ENCODE data around the gene LRRC63.

Gene LRRC63

DNA sequence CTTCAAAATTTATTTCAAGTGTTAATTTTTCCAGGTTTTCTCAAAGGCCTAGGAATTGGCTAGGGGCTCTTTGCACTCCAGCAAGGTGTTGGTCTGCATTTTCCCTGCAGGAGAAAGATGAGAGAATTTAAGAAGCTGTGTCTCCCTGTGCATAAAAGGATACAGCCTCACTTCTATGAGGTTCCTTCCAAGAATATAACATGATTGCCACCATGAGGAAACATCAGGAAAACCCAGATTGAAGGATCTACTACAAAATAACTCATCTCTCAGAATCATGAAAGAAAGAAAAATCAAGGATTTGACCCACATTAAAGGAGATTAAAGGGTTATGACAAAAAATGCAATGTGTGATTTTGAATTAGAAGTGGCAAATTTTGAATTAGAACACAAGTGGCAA lies 105.4 kb downstream of the LRRC63 start:
- CTCF ChIA-PET = interaction anchor here (0.7 kb wide), 1 partner anchor 415 kb away, joined by 3 read pairs; no protein-coding TSS in a partner anchor
- TF ChIP-seq CTCF (conservative IDR thresholded peaks at IDR 0.05; ENCODE audit: low read depth) = no peak
- no peak overlapping the region for H3K27ac ChIP-seq
- DNase-seq (ENCODE audit: low spot score) = no peak
- POLR2A ChIA-PET (ENCODE audit: low non-redundant PET) = no interaction called here

GRCh38 chr13:46318986-46319385 lies 107.3 kb downstream of the LRRC63 start:
- H3K27ac ChIP-seq = no peak overlapping the region
- TF ChIP-seq CTCF (conservative IDR thresholded peaks at IDR 0.05; ENCODE audit: low read depth) = no peak
- CTCF ChIA-PET = no interaction called here
- DNase-seq (ENCODE audit: low spot score) = no peak
- POLR2A ChIA-PET (ENCODE audit: low non-redundant PET) = no interaction called here

- no peak for TF ChIP-seq CTCF (conservative IDR thresholded peaks at IDR 0.05; ENCODE audit: low read depth)
- ChIA-PET POLR2A (ENCODE audit: low non-redundant PET) (no interaction called here), CTCF (no interaction called here)
- no peak for DNase-seq (ENCODE audit: low spot score)
- H3K27ac ChIP-seq = no peak overlapping the region
Observed at GRCh38 chr13:46320406-46320805, 108.7 kb downstream of the LRRC63 start.

DNA sequence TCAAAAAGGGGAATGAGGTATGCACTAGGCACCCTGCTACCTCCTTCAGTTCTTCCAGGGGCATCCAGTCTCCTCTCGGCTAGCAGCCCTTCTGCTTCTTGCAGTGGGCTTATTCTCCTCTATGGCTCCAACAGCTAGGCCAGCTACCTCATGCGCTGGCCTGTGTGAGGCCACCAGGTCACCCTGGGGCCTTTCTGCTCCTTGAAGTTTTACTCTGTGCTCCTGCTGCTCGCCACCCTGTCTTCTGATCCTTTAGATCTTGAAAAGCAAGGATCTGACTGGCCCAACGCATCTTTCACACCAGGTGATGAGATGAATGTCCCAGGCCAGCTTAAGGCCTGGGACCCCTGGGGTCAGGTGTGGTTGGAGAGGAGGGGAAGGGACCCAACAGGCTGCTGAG lies 109.1 kb downstream of the LRRC63 start:
- no peak for TF ChIP-seq CTCF (conservative IDR thresholded peaks at IDR 0.05; ENCODE audit: low read depth)
- ChIA-PET CTCF (interaction anchor here (1.1 to 1.2 kb wide), 2 partner anchors 44 to 161 kb away, joined by 3 to 7 read pairs; no protein-coding TSS in a partner anchor), POLR2A (ENCODE audit: low non-redundant PET) (no interaction called here)
- no peak overlapping the region for H3K27ac ChIP-seq
- no peak for DNase-seq (ENCODE audit: low spot score)

DNA sequence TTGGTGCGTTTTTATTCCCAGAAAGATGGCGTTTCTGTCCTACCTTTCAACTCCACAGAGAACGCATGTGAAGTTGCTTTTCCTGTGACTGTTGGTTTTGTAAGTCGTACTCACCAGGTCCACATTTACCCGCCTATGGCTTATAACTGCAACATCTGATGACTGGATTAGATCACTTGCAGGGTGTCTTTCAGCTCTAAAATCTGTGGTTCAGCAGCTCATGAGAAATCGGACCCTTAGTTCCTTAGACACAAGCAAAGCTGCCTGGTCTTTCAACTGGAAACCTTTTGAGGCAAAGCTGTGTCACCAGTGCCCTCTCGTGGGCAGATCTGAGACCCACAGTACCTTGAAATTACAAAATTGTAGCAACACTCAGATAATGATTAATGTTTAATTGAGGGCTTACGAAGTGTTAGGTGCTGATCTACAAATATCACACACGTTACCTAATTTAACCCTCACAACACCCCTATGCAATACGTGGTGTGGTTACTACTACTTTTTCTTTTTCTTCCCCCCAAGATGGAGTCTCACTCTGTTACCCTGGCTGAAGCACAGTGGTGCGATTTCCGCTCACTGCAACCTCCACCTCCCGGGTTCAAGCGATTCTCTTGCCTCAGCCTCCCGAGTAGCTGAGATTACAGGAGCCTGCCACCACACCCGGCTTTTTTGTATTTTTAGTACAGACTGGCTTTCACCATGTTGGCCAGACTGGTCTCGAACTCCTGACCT lies 109.9 kb downstream of the LRRC63 start:
- peak; percentile 72 for TF ChIP-seq CTCF (conservative IDR thresholded peaks at IDR 0.05; ENCODE audit: low read depth)
- ChIA-PET POLR2A (ENCODE audit: low non-redundant PET) (no interaction called here), CTCF (interaction anchor here (0.5 to 1.2 kb wide), 7 partner anchors 9 to 1777 kb away, joined by 3 to 8 read pairs (median 4); no protein-coding TSS in a partner anchor)
- H3K27ac ChIP-seq = no peak overlapping the region
- peak; percentile 47 for DNase-seq (ENCODE audit: low spot score)

GRCh38 chr13:46324976-46325375 lies 113.2 kb downstream of the LRRC63 start:
- TF ChIP-seq CTCF (conservative IDR thresholded peaks at IDR 0.05; ENCODE audit: low read depth) = no peak
- ChIA-PET POLR2A (ENCODE audit: low non-redundant PET) (no interaction called here), CTCF (interaction anchor here (1.4 kb wide), 1 partner anchor 9 kb away, joined by 3 read pairs; no protein-coding TSS in a partner anchor)
- DNase-seq (ENCODE audit: low spot score) = peak; percentile 40
- no peak overlapping the region for H3K27ac ChIP-seq

All from RWPE1 (cell line).